Stimulated activated CD4-positive, alpha-beta T cell treated with anti-CD3 and anti-CD28 coated beads, Interleukin-15, amount 100 ng/mL, for 1 hour (primary cell): ENCODE results near the gene C1QTNF8.

Experiments used
- DNase-seq, 2 donors: peaks; one replicate each; pipeline ENCODE4 v3.0.0-alpha.2; 2020; ENCODE audit warnings: low read depth in 1 of 2, low spot score in 1 of 2

C1QTNF8 gene

GRCh38 chr16:1047801-1048200, 48.2 kb downstream of the C1QTNF8 start:
- no peak for DNase-seq

GRCh38 chr16:1047123-1047522, 48.9 kb downstream of the C1QTNF8 start:
- DNase-seq: no peak

- no peak for DNase-seq
Observed at GRCh38 chr16:1045993-1046911, 49.8 kb downstream of the C1QTNF8 start.

GRCh38 chr16:1045310-1045992, 50.6 kb downstream of the C1QTNF8 start:
- no peak for DNase-seq

GRCh38 chr16:1044460-1045309, 51.4 kb downstream of the C1QTNF8 start:
- DNase-seq: no peak

- no peak for DNase-seq
Observed at GRCh38 chr16:1043881-1044451, 52.1 kb downstream of the C1QTNF8 start.

- no peak for DNase-seq
Observed at GRCh38 chr16:1042866-1043265, 53.2 kb downstream of the C1QTNF8 start.

GRCh38 chr16:1042049-1042744, 53.8 kb downstream of the C1QTNF8 start:
- no peak for DNase-seq

- no peak for DNase-seq
Observed at GRCh38 chr16:1040346-1040745, 55.7 kb downstream of the C1QTNF8 start.

- no peak for DNase-seq
Observed at GRCh38 chr16:1039762-1040161, 56.3 kb downstream of the C1QTNF8 start.

- no peak for DNase-seq
Observed at GRCh38 chr16:1038932-1039331, 57.1 kb downstream of the C1QTNF8 start.
